A549 (cell line): ENCODE data around the gene EXOSC1. TPM values are rescaled to one million over a fixed set of nuclear protein-coding genes. Genes with fewer than 3 reads are reported as not detected.

Experiments used
- ATAC-seq, 2 experiments: fragments of 200-7000 bp in 1 of 2; fragments of >200 bp in 1 of 2; cut with Nextera tagmentation in 1 of 2; cut with Tn5 transposase in 1 of 2; 3 replicates each; pipeline versions ENCODE4 v1.8.0 to v1.9.1; 2018 to 2020; ENCODE audit warnings: mild to moderate bottlenecking in 1 of 2, moderate library complexity in 1 of 2
- CTCF ChIA-PET: fragments of 300-600 bp; sonication (Branson Sonifier 250); formaldehyde crosslinking; extraction: SDS; loops from one replicate; lab custom pipeline; 2021; ENCODE audit warnings: antibody characterized with exemption, inconsistent platforms; lab: Yijun Ruan, JAX
- POLR2A ChIA-PET: fragments of 350-600 bp; formaldehyde crosslinking; extraction: SDS; loops from one replicate; lab custom pipeline; 2021; ENCODE audit warnings: antibody characterized with exemption, inconsistent platforms; lab: Yijun Ruan, JAX
- DNase-seq, 2 experiments: peaks; one replicate each; pipeline versions ENCODE4 v3.0.0 to v3.0.0-alpha.2; 2011 to 2016; ENCODE audit warnings: low read depth in 1 of 2, low spot score in 1 of 2
- FAIRE-seq: peaks from 2 replicates; lab custom pipeline; 2011; peaks lifted over from hg19 to GRCh38; lab: Jason Lieb, UNC
- H3K27ac ChIP-seq, 2 experiments: fragments of >200 bp; sonication (Bioruptor Twin); formaldehyde crosslinking; 3 replicates each; pipeline ENCODE4 v1.5.1; 2016 to 2017
- H3K4me1 ChIP-seq: fragments of >200 bp; sonication (Bioruptor Twin); formaldehyde crosslinking; 3 replicates; pipeline ENCODE4 v1.6.1; 2016
- H3K4me2 ChIP-seq: fragments of >200 bp; sonication (Bioruptor Twin); formaldehyde crosslinking; 3 replicates; pipeline ENCODE4 v1.6.1; 2016
- H3K4me3 ChIP-seq: fragments of >200 bp; sonication (Bioruptor Twin); formaldehyde crosslinking; 3 replicates; pipeline ENCODE4 v1.5.1; 2016
- H3K9me3 ChIP-seq: fragments of >200 bp; sonication (Bioruptor Twin); formaldehyde crosslinking; 3 replicates; pipeline ENCODE4 v1.6.1; 2016
- CBX2 ChIP-seq: fragments of 200-600 bp; sonication (generic); IDR thresholded peaks from 2 replicates; pipeline ENCODE4 v1.6.1; 2016; ENCODE audit warnings: low read depth, mild to moderate bottlenecking, borderline replicate concordance
- CBX8 ChIP-seq: fragments of 200-600 bp; sonication (generic); IDR thresholded peaks from 2 replicates; pipeline ENCODE4 v1.6.1; 2016
- FOSB ChIP-seq: fragments of 250-450 bp; sonication (Bioruptor Pico); IDR thresholded peaks from 2 replicates; pipeline ENCODE4 v1.5.0; 2020; ENCODE audit warnings: mild to moderate bottlenecking, moderate library complexity
- GATA3 ChIP-seq: IDR thresholded peaks from 2 replicates; pipeline ENCODE4 v1.6.1; 2012; ENCODE audit warnings: borderline replicate concordance
- HES2 ChIP-seq: fragments of >200 bp; sonication (Bioruptor Twin); formaldehyde crosslinking; IDR thresholded peaks from 2 replicates; pipeline ENCODE4 v1.6.1; 2016
- HEYL ChIP-seq: fragments of 250-450 bp; sonication (Bioruptor Pico); IDR thresholded peaks from 2 replicates; pipeline ENCODE4 v1.8.0; 2021; ENCODE audit warnings: mild to moderate bottlenecking, moderate library complexity
- NPAS2 ChIP-seq: fragments of 250-450 bp; sonication (Bioruptor Pico); IDR thresholded peaks from 2 replicates; pipeline ENCODE4 v1.8.0; 2022; ENCODE audit warnings: mild to moderate bottlenecking, moderate library complexity, borderline replicate concordance
- REST ChIP-seq: fragments of 200-600 bp; sonication (generic); IDR thresholded peaks from 2 replicates; pipeline ENCODE4 v1.6.1; 2016; ENCODE audit warnings: antibody characterized with exemption, mild to moderate bottlenecking, moderate library complexity
- ZFP36 ChIP-seq: fragments of 450-650 bp; IDR thresholded peaks from 2 replicates; pipeline ENCODE4 v1.6.1; 2014; ENCODE audit warnings: borderline replicate concordance; ENCODE audit not compliant: partially characterized antibody
- WGBS: methylation state at CpG from one replicate; pipeline ENCODE4 v1.1.6; 2017; ENCODE audit errors: missing lambda C conversion rate; 5-methylcytosine and 5-hydroxymethylcytosine counted together
- polyA plus RNA-seq, 4 experiments: library from polyadenylated mRNA; depleted of rRNA in 3 of 4; stranded (reverse); fragments of >200 nt; fragmentation: RNase III in 1 of 4; extraction: RNeasy Plus Mini Kit Qiagen cat#74134 plus additional on column Dnase treatment in 1 of 4; gene quantifications; 2 replicates in 3 of 4; 3 replicates in 1 of 4; pipeline ENCODE4 v1.2.3, GENCODE V29; 2011 to 2017
- TF ChIP-seq, protein P1 (sequence below): IDR thresholded peaks from 2 replicates; pipeline ENCODE4 v1.6.1; 2012
- TF ChIP-seq, protein P2 (sequence below): IDR thresholded peaks from 2 replicates; pipeline ENCODE4 v1.6.1; 2012; ENCODE audit warnings: low read depth, borderline replicate concordance
- TF ChIP-seq, protein P3 (sequence below): fragments of 250-450 bp; sonication (Bioruptor Pico); IDR thresholded peaks from 2 replicates; pipeline ENCODE4 v1.5.0; 2020; ENCODE audit warnings: low read depth, mild to moderate bottlenecking, moderate library complexity

The EXOSC1 gene
- polyA plus RNA-seq, 2 of the 4 experiments (the other 2 are of a cell fraction) = 54.8 to 64.0 TPM

DNA sequence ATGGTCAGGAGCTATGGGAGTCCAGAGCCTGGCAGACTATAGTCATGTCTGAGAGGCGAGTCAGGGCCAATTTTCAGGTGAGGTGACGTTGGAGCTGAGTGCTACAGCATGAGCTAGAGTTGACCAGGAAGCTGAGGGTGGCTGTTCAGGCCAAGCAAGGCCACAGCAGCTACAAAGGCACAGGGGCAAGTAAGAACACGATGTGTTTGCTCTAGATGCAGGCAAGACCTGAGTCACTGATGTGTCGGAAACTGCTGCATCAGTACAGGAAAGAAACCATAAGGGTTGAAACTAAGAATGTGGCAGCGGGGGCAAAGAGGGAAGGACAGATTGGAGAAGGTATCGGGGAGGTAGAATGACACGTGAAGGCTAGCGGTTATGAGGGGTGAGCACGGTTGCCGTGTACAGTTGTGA lies 32.9 kb downstream of the EXOSC1 start (continued):
- TF ChIP-seq, protein P1, sequence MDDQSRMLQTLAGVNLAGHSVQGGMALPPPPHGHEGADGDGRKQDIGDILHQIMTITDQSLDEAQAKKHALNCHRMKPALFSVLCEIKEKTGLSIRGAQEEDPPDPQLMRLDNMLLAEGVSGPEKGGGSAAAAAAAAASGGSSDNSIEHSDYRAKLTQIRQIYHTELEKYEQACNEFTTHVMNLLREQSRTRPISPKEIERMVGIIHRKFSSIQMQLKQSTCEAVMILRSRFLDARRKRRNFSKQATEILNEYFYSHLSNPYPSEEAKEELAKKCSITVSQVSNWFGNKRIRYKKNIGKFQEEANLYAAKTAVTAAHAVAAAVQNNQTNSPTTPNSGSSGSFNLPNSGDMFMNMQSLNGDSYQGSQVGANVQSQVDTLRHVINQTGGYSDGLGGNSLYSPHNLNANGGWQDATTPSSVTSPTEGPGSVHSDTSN = no peak
- TF ChIP-seq, protein P2, sequence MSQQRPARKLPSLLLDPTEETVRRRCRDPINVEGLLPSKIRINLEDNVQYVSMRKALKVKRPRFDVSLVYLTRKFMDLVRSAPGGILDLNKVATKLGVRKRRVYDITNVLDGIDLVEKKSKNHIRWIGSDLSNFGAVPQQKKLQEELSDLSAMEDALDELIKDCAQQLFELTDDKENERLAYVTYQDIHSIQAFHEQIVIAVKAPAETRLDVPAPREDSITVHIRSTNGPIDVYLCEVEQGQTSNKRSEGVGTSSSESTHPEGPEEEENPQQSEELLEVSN = no peak
- no peak for TF ChIP-seq NPAS2
- TF ChIP-seq, all 56 proteins: peak for 0

DNA sequence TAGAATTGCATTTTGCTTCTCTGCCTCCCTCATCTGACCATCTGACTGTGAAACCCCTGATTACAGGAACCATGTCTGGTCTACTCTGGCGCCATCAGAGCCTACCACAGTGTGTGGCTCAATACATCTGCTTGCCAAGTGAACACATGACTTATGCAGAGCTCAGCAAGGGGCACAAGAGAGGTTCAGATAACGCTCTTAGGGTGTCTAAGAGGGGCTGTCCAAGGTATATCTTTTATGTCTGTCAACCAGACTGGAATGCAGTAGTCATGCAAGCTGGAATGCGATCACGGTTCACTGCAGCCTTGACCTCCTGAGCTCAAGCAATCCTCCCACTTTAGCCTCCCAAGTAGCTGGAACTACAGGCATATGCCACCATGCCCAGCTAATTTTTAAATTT lies 34.4 kb downstream of the EXOSC1 start:
- no peak overlapping the region for H3K27ac ChIP-seq
- no peak overlapping the region for H3K4me3 ChIP-seq
- TF ChIP-seq FOSB (CRISPR knock-in tag) = no peak
- 0 out of 3 replicates have a peak, but pooled peaks cover 2% of the 10 kb centered on the region for H3K4me1 ChIP-seq
- H3K4me2 ChIP-seq = no peak overlapping the region
- FAIRE-seq (no peak), ATAC-seq (no peak), DNase-seq (no peak)
- 55% methylated on average over 4 of the region's 4 CpGs for WGBS
- ChIA-PET CTCF (interaction anchor here (0.8 to 1.5 kb wide), 5 partner anchors 9 to 142 kb away, joined by 3 to 5 read pairs (median 3); partner anchors contain the start of gene RRP12), POLR2A (no interaction called here)
- no peaks in the 10 kb centered on the region for H3K9me3 ChIP-seq

GRCh38 chr10:97408496-97408992 lies 37.3 kb downstream of the EXOSC1 start:
- Histone ChIP-seq H3K4me2 (no peak overlapping the region), H3K27ac (no peak overlapping the region), H3K4me3 (no peak overlapping the region), H3K4me1 (0 out of 3 replicates have a peak, but pooled peaks cover 4% of the 10 kb centered on the region), H3K9me3 (no peaks in the 10 kb centered on the region)
- no peak for DNase-seq
- no peak for FAIRE-seq
- no peak for ATAC-seq
- ChIA-PET POLR2A (interaction anchor here (0.7 kb wide), 1 partner anchor 190 kb away, joined by 4 read pairs; no protein-coding TSS in a partner anchor), CTCF (interaction anchor here (0.7 to 4.1 kb wide), 20 partner anchors 12 to 205 kb away, joined by 3 to 23 read pairs (median 4); partner anchors contain the start of gene ANKRD2)
- TF ChIP-seq, protein P3, sequence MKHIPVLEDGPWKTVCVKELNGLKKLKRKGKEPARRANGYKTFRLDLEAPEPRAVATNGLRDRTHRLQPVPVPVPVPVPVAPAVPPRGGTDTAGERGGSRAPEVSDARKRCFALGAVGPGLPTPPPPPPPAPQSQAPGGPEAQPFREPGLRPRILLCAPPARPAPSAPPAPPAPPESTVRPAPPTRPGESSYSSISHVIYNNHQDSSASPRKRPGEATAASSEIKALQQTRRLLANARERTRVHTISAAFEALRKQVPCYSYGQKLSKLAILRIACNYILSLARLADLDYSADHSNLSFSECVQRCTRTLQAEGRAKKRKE (CRISPR knock-in tag) = no peak
- TF ChIP-seq CBX8 = no peak
- no peak for TF ChIP-seq GATA3
- TF ChIP-seq, protein P2 = no peak
- no peak for TF ChIP-seq CBX2
- no peak for TF ChIP-seq HES2
- no peak for TF ChIP-seq HEYL (CRISPR knock-in tag)
- TF ChIP-seq REST = no peak
- TF ChIP-seq ZFP36 = no peak
- 93% methylated on average over 10 of the region's 10 CpGs for WGBS
